NT2/D1 (cell line): ENCODE measurements around the gene NIBAN1.

ENCODE experiments used
- YY1 ChIP-seq: IDR thresholded peaks from 2 replicates; pipeline ENCODE4 v1.6.1; 2011; ENCODE audit not compliant: insufficient read length, insufficient read depth
- ZNF274 ChIP-seq: IDR thresholded peaks from 2 replicates; pipeline ENCODE4 v1.6.1; 2011; ENCODE audit warnings: mild to moderate bottlenecking, low read depth, low read length

GRCh38 chr1:184953600-184954219, 20.6 kb downstream of the NIBAN1 start:
- no peak for TF ChIP-seq YY1
- TF ChIP-seq ZNF274: no peak
